Upper lobe of left lung (tissue), 6 donors: ENCODE data around the gene ACKR2. TPM values are rescaled to one million over a fixed set of nuclear protein-coding genes. Genes with fewer than 3 reads are reported as not detected.

Experiments
- ATAC-seq, 2 donors: fragments of 200-7000 bp; cut with Tn5 transposase; one replicate each; pipeline ENCODE4 v1.9.1; 2022; ENCODE audit warnings: mild to moderate bottlenecking in 2 of 2, moderate library complexity in 2 of 2; ENCODE audit not compliant: low FRiP score in 2 of 2
- DNase-seq, 2 donors: peaks; one replicate each; pipeline ENCODE4 v3.0.0-alpha.2; 2019 to 2020
- H3K27ac ChIP-seq, 4 donors: fragments of 200-600 bp; sonication (generic); one replicate each; pipeline ENCODE4 v1.5.1; 2016 to 2019
- H3K27me3 ChIP-seq, 4 donors: fragments of 200-600 bp; sonication (generic); one replicate each; pipeline ENCODE4 v1.5.1; 2017 to 2019
- H3K36me3 ChIP-seq, 4 donors: fragments of 200-600 bp; sonication (generic); one replicate each; pipeline ENCODE4 v1.5.1; 2016 to 2019
- H3K4me1 ChIP-seq, 4 donors: fragments of 200-600 bp; sonication (generic); one replicate each; pipeline ENCODE4 v1.5.1; 2018 to 2019
- H3K4me3 ChIP-seq, 4 donors: fragments of 200-600 bp; sonication (generic); one replicate each; pipeline ENCODE4 v1.5.1; 2017 to 2019; ENCODE audit warnings: mild to moderate bottlenecking in 2 of 4, moderate library complexity in 1 of 4
- H3K9me3 ChIP-seq, 4 donors: fragments of 200-600 bp; sonication (generic); one replicate each; pipeline ENCODE4 v1.5.1; 2018 to 2019
- CTCF ChIP-seq, 6 experiments: fragments of 450-650 bp in 4 of 6; fragments of 200-600 bp in 2 of 6; sonication (generic) in 2 of 6; IDR thresholded peaks; one replicate each; pipeline ENCODE4 v1.5.1; 2016 to 2019; ENCODE audit warnings: antibody characterized with exemption in 6 of 6
- EP300 ChIP-seq, 4 donors: sonication (generic); formaldehyde crosslinking; IDR thresholded peaks; one replicate each; pipeline ENCODE4 v1.5.1; 2017; ENCODE audit warnings: antibody characterized with exemption in 4 of 4, control low read depth in 2 of 4
- POLR2A ChIP-seq, 4 donors: fragments of 450-650 bp; IDR thresholded peaks; one replicate each; pipeline ENCODE4 v1.5.1; 2016 to 2017; ENCODE audit warnings: antibody characterized with exemption in 4 of 4, mild to moderate bottlenecking in 2 of 4
- POLR2AphosphoS5 ChIP-seq, 2 donors: sonication (generic); formaldehyde crosslinking; IDR thresholded peaks; one replicate each; pipeline ENCODE4 v1.5.1; 2017; ENCODE audit warnings: antibody characterized with exemption in 2 of 2
- WGBS, 2 donors: methylation state at CpG; one replicate each; pipeline ENCODE4 v1.1.5; 2017 to 2018; 5-methylcytosine and 5-hydroxymethylcytosine counted together
- total RNA-seq, 6 donors: library from RNA; depleted of rRNA in 4 of 6; stranded (reverse); fragments of >200 nt in 4 of 6; gene quantifications; one replicate each; pipeline versions ENCODE4 v1.1.0 to v1.2.1, GENCODE V29; 2016 to 2021
- donor health status: DM: no; HTN: no; CAD: no; lungs with moderate emphysema.
- donor health status: DM: no; HTN: yes; CAD: no; lungs with severe emphysema.

ACKR2 gene
- total RNA-seq, 6 donors from 2014 or later = 1.1 to 8.2 (median 2.3) TPM; not detected in 1

GRCh38 chr3:42904076-42904475, 94.8 kb downstream of the ACKR2 start:
- no peak for ATAC-seq
- no peak for DNase-seq
- WGBS, 2 donors = 83 to 91% methylated on average over 1 of the region's 1 CpG
- no peak overlapping the region for H3K4me3 ChIP-seq
- H3K9me3 ChIP-seq = no peaks in the 10 kb centered on the region
- no peaks in the 10 kb centered on the region for H3K36me3 ChIP-seq
- no peaks in the 10 kb centered on the region for H3K27me3 ChIP-seq
- TF ChIP-seq POLR2A (IDR thresholded peaks at IDR 0.05) (no peak), POLR2AphosphoS5 (IDR thresholded peaks at IDR 0.05) (no peak), EP300 (IDR thresholded peaks at IDR 0.05) (no peak), CTCF (IDR thresholded peaks at IDR 0.05) (no peak)
- no peak overlapping the region for H3K27ac ChIP-seq
- peaks cover 4 to 20% (median 9%) of the 10 kb centered on the region in 4 donors for H3K4me1 ChIP-seq

- WGBS, 2 donors = 18 to 19% methylated on average over 8 to 12 of the region's 12 CpGs
- TF ChIP-seq EP300 (IDR thresholded peaks at IDR 0.05) (no peak), POLR2AphosphoS5 (IDR thresholded peaks at IDR 0.05) (no peak), CTCF (IDR thresholded peaks at IDR 0.05) (no peak), POLR2A (IDR thresholded peaks at IDR 0.05) (no peak)
- H3K27me3 ChIP-seq = no peaks in the 10 kb centered on the region
- ATAC-seq (no peak), DNase-seq (no peak)
- peaks cover 0 to 11% (median 8%) of the 10 kb centered on the region in 4 donors for H3K36me3 ChIP-seq
- H3K4me1 ChIP-seq = peaks cover 2 to 20% (median 9%) of the 10 kb centered on the region in 4 donors
- peak overlapping the region; percentile 51 to 74 (median 60) for H3K4me3 ChIP-seq
- peaks cover 0 to 1% (median 0%) of the 10 kb centered on the region in 4 donors for H3K9me3 ChIP-seq
- H3K27ac ChIP-seq = peak overlapping the region; percentile 24 to 81 (median 47)
Measured at GRCh38 chr3:42905740-42906069, 96.5 kb downstream of the ACKR2 start.

- H3K27ac ChIP-seq = peak within 1 kb of the TSS; percentile 24 to 81 (median 47)
Measured at GRCh38 chr3:42906070-42906847, 97.0 kb downstream of the ACKR2 start, which contains the start of gene ZNF662. Gene ZNF662, plus strand, starts transcription at chr3:42906142. Its CDS starts 1,973 bp downstream, at chr3:42908115.

GRCh38 chr3:42906848-42907183, 97.6 kb downstream of the ACKR2 start:
- ATAC-seq = peak in 1 of 2 donors; percentile 9
- WGBS, 2 donors = 64 to 71% methylated on average over 4 of the region's 4 CpGs
- H3K27ac ChIP-seq = peak overlapping the region in 2 of 4 donors; percentile 24 to 65

More at GRCh38 chr3:42906070-42906847, 97.0 kb downstream of the ACKR2 start, which contains the start of gene ZNF662:
- H3K36me3 ChIP-seq = peaks cover 2 to 17% (median 14%) of the 10 kb centered on the region in 4 donors
- DNase-seq (peak; percentile 35 to 90), ATAC-seq (peak; percentile 85 to 93)
- no peaks in the 10 kb centered on the region for H3K27me3 ChIP-seq
- peaks cover 0 to 20% (median 7%) of the 10 kb centered on the region in 4 donors for H3K4me1 ChIP-seq
- peak within 1 kb of the TSS; percentile 51 to 74 (median 60) for H3K4me3 ChIP-seq
- 2 to 7% methylated on average over 8 to 38 of the region's 59 CpGs for WGBS, 2 donors
- TF ChIP-seq EP300 (IDR thresholded peaks at IDR 0.05) (no peak), CTCF (IDR thresholded peaks at IDR 0.05) (peak in 1 of 6 experiments; percentile 3), POLR2AphosphoS5 (IDR thresholded peaks at IDR 0.05) (no peak), POLR2A (IDR thresholded peaks at IDR 0.05) (peak in 2 of 4 donors; percentile 12 to 44)
- H3K9me3 ChIP-seq = peaks cover 0 to 7% (median 0%) of the 10 kb centered on the region in 4 donors

More at GRCh38 chr3:42906848-42907183, 97.6 kb downstream of the ACKR2 start:
- Histone ChIP-seq H3K9me3 (peaks cover 0 to 7% (median 0%) of the 10 kb centered on the region in 4 donors), H3K4me1 (peaks cover 0 to 20% (median 7%) of the 10 kb centered on the region in 4 donors), H3K4me3 (peak overlapping the region in 3 of 4 donors; percentile 51 to 64 (median 57)), H3K36me3 (peaks cover 6 to 20% (median 16%) of the 10 kb centered on the region in 4 donors), H3K27me3 (no peaks in the 10 kb centered on the region)
- TF ChIP-seq POLR2A (IDR thresholded peaks at IDR 0.05) = no peak
- TF ChIP-seq EP300 (IDR thresholded peaks at IDR 0.05) = no peak
- no peak for TF ChIP-seq CTCF (IDR thresholded peaks at IDR 0.05)
- no peak for TF ChIP-seq POLR2AphosphoS5 (IDR thresholded peaks at IDR 0.05)
- no peak for DNase-seq
